HCT116 (cell line): ENCODE measurements around the gene CD3E. TPM values are rescaled to one million over a fixed set of nuclear protein-coding genes. Genes with fewer than 3 reads are reported as not detected.

ENCODE experiments used
- ATAC-seq: fragments of 200-7000 bp; cut with Tn5 transposase; 2 replicates; pipeline ENCODE4 v1.9.1; 2020; ENCODE audit warnings: mild to moderate bottlenecking, moderate library complexity
- BruUV-seq: library from RNA; stranded (reverse); fragments of 400-500 nt; replicated peaks from 2 replicates; lab custom pipeline; 2021; lab: Mats Ljungman, UMichigan
- CTCF ChIA-PET: fragments of 300-600 bp; sonication (Branson Sonifier 250); formaldehyde crosslinking; loops from one replicate; lab custom pipeline; 2021; ENCODE audit warnings: antibody characterized with exemption; lab: Charles Lee
- POLR2A ChIA-PET: fragments of 300-600, 350-600 bp; sonication (Branson Sonifier 250); formaldehyde crosslinking; loops from one replicate; lab custom pipeline; 2021; ENCODE audit warnings: antibody characterized with exemption; lab: Charles Lee
- RAD21 ChIA-PET, 2 experiments: fragments of 300-600 bp; sonication (Branson Sonifier 250); formaldehyde crosslinking; loops; one replicate each; lab custom pipeline; 2023; ENCODE audit warnings: low total read pairs in 2 of 2; ENCODE audit not compliant: uncharacterized antibody in 2 of 2, unreplicated experiment in 2 of 2, low non-redundant PET in 1 of 2; lab: Charles Lee
- DNase-seq: peaks from one replicate; pipeline ENCODE4 v3.0.0-alpha.2; 2010; ENCODE audit warnings: low read depth, low spot score
- H2AFZ ChIP-seq: fragments of 200-600 bp; shearing (Covaris generic), sonication (generic); 2 replicates; pipeline ENCODE4 v1.6.1; 2017; ENCODE audit warnings: low read depth, mixed run types, mixed read lengths, antibody characterized with exemption, low read length; ENCODE audit not compliant: poor library complexity, severe bottlenecking
- H3K27ac ChIP-seq: 2 replicates; pipeline ENCODE4 v1.5.1; 2012; ENCODE audit warnings: low read depth, low read length
- H3K27me3 ChIP-seq: fragments of 200-600 bp; sonication (generic); 2 replicates; pipeline ENCODE4 v1.6.1; 2016; ENCODE audit warnings: mixed run types, low read length, mixed read lengths; ENCODE audit not compliant: insufficient read depth
- H3K36me3 ChIP-seq, 2 experiments: fragments of 200-500 bp in 1 of 2; fragments of 200-600 bp in 1 of 2; sonication (Bioruptor generic) in 1 of 2; sonication (generic) in 1 of 2; 2 replicates each; pipeline versions ENCODE4 v1.5.1 to v1.6.1; 2014 to 2016; ENCODE audit warnings: low read length in 2 of 2, inconsistent platforms in 1 of 2, mixed read lengths in 1 of 2, mixed run types in 1 of 2; ENCODE audit not compliant: insufficient read depth in 2 of 2, control insufficient read depth in 1 of 2
- H3K4me1 ChIP-seq, 2 experiments: fragments of 200-600 bp in 1 of 2; sonication (generic) in 1 of 2; 2 replicates each; pipeline versions ENCODE4 v1.5.1 to v1.6.1; 2012 to 2017; ENCODE audit warnings: low read length in 2 of 2, inconsistent platforms in 1 of 2, mild to moderate bottlenecking in 1 of 2, mixed read lengths in 1 of 2, mixed run types in 1 of 2, moderate library complexity in 1 of 2; ENCODE audit not compliant: insufficient read depth in 2 of 2, control insufficient read depth in 1 of 2
- H3K4me2 ChIP-seq: fragments of 200-600 bp; sonication (generic); 2 replicates; pipeline ENCODE4 v1.6.1; 2017; ENCODE audit warnings: mixed run types, low read length, mixed read lengths
- H3K4me3 ChIP-seq, 2 experiments: fragments of 200-600 bp in 1 of 2; sonication (generic) in 1 of 2; replicated peaks in 1 of 2; 2 replicates each; pipeline ENCODE4 v1.5.1; 2011 to 2016; ENCODE audit warnings: low read length in 2 of 2, control low read depth in 1 of 2, low read depth in 1 of 2, mild to moderate bottlenecking in 1 of 2, mixed read lengths in 1 of 2, mixed run types in 1 of 2
- H3K79me2 ChIP-seq: fragments of 200-600 bp; sonication (generic); 2 replicates; pipeline ENCODE4 v1.6.1; 2017; ENCODE audit warnings: mild to moderate bottlenecking, mixed run types, low read length, moderate library complexity, mixed read lengths; ENCODE audit not compliant: insufficient read depth
- H3K9ac ChIP-seq: fragments of 200-600 bp; sonication (generic); 2 replicates; pipeline ENCODE4 v1.6.1; 2016; ENCODE audit warnings: low read length, mixed read lengths
- H3K9me2 ChIP-seq: fragments of 200-600 bp; sonication (generic), shearing (Covaris generic); 2 replicates; pipeline ENCODE4 v1.6.1; 2017; ENCODE audit warnings: mixed run types, mild to moderate bottlenecking, moderate library complexity; ENCODE audit not compliant: insufficient read depth
- H3K9me3 ChIP-seq, 2 experiments: fragments of 200-500 bp in 1 of 2; fragments of 200-600 bp in 1 of 2; sonication (Bioruptor generic) in 1 of 2; sonication (generic) in 1 of 2; 2 replicates each; pipeline ENCODE4 v1.6.1; 2014 to 2017; ENCODE audit warnings: low read length in 2 of 2, mixed read lengths in 2 of 2, inconsistent platforms in 1 of 2, low read depth in 1 of 2, mild to moderate bottlenecking in 1 of 2, mixed run types in 1 of 2, moderate library complexity in 1 of 2; ENCODE audit not compliant: control insufficient read depth in 1 of 2, insufficient read depth in 1 of 2
- H4K20me1 ChIP-seq: fragments of 200-600 bp; sonication (generic), shearing (Covaris generic); 2 replicates; pipeline ENCODE4 v1.6.1; 2017; ENCODE audit warnings: mixed run types, mild to moderate bottlenecking, moderate library complexity; ENCODE audit not compliant: insufficient read depth
- EGR1 ChIP-seq: IDR thresholded peaks from 2 replicates; pipeline ENCODE4 v1.6.1; 2012; ENCODE audit warnings: low read depth
- ELF1 ChIP-seq: IDR thresholded peaks from 2 replicates; pipeline ENCODE4 v1.6.1; 2012; ENCODE audit warnings: low read depth, borderline replicate concordance
- EZH2 ChIP-seq: fragments of 200-600 bp; sonication (generic); IDR thresholded peaks from 2 replicates; pipeline ENCODE4 v1.6.1; 2017; ENCODE audit warnings: antibody characterized with exemption, mixed run types
- FOSL1 ChIP-seq: IDR thresholded peaks from 2 replicates; pipeline ENCODE4 v1.6.1; 2012; ENCODE audit warnings: low read depth
- JUND ChIP-seq: IDR thresholded peaks from 2 replicates; pipeline ENCODE4 v1.6.1; 2012
- POLR2AphosphoS5 ChIP-seq: IDR thresholded peaks from 2 replicates; pipeline ENCODE4 v1.6.1; 2011; ENCODE audit warnings: mild to moderate bottlenecking, low read depth, low read length, moderate library complexity
- SIN3A ChIP-seq: IDR thresholded peaks from 2 replicates; pipeline ENCODE4 v1.6.1; 2012; ENCODE audit warnings: low read depth
- TCF7L2 ChIP-seq: IDR thresholded peaks from 2 replicates; pipeline ENCODE4 v1.7.0; 2011; ENCODE audit warnings: borderline replicate concordance, inconsistent platforms; ENCODE audit not compliant: insufficient read depth, insufficient read length; ENCODE audit errors: extremely low read depth
- intact Hi-C: fragments of 100-400 bp; cut with micrococcal nuclease; formaldehyde crosslinking; loops from 2 replicates; pipeline ENCODE4 v1.10.0; 2022
- total RNA-seq: library from RNA; stranded (reverse); gene quantifications from one replicate; pipeline ENCODE4 v1.2.1, GENCODE V29; 2021; ENCODE audit not compliant: unreplicated experiment
- TF ChIP-seq, protein P1 (sequence below): IDR thresholded peaks from 2 replicates; pipeline ENCODE4 v1.6.1; 2011; ENCODE audit warnings: mild to moderate bottlenecking, low read length, moderate library complexity; ENCODE audit not compliant: insufficient replicate concordance; ENCODE audit errors: extremely low read depth
- TF ChIP-seq, protein P2 (sequence below): IDR thresholded peaks from 2 replicates; pipeline ENCODE4 v1.6.1; 2012
- TF ChIP-seq, protein P3 (sequence below): IDR thresholded peaks from 2 replicates; pipeline ENCODE4 v1.6.1; 2012
- TF ChIP-seq, protein P4 (sequence below), 3 experiments: fragments of 200-600 bp in 1 of 3; sonication (generic) in 1 of 3; IDR thresholded peaks in 2 of 3; conservative IDR thresholded peaks in 1 of 3; 2 replicates each; pipeline ENCODE4 v1.5.1; 2012 to 2017; ENCODE audit warnings: low read depth in 2 of 3, low read length in 2 of 3, antibody characterized with exemption in 1 of 3, borderline replicate concordance in 1 of 3, control low read depth in 1 of 3, mild to moderate bottlenecking in 1 of 3, mixed read lengths in 1 of 3, mixed run types in 1 of 3, moderate library complexity in 1 of 3; ENCODE audit not compliant: insufficient read depth in 1 of 3

CD3E gene
- total RNA-seq, 1 experiment from 2014 or later = 0.79 TPM

DNA sequence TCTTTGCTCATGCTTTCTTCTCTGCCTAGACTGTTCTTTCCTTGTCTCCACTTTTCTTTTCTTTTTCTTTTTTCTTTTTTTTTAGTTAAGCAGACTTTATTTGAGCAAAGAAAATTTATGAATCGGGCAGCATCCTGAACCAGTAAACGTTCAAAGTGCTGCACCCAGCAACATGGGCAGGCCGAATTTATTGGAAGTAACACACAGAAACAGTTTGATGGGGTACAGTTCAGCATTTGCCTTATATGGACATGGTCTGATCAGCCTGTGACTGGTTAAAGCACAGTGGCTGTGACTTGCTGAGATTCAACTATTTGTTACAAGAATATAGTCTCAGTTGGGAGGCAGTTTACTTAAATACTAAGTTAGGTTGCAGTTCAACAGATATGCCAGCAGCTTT is 16.0 kb downstream of the CD3E start:
- intact Hi-C loops = no loop called here
- no peaks in the 10 kb centered on the region for H3K36me3 ChIP-seq
- CTCF ChIA-PET = no interaction called here
- no peaks in the 10 kb centered on the region for H4K20me1 ChIP-seq
- no peak overlapping the region for H3K4me2 ChIP-seq
- no peaks in the 10 kb centered on the region for H3K9me3 ChIP-seq
- no peak overlapping the region for H3K9ac ChIP-seq
- TF ChIP-seq, protein P1, sequence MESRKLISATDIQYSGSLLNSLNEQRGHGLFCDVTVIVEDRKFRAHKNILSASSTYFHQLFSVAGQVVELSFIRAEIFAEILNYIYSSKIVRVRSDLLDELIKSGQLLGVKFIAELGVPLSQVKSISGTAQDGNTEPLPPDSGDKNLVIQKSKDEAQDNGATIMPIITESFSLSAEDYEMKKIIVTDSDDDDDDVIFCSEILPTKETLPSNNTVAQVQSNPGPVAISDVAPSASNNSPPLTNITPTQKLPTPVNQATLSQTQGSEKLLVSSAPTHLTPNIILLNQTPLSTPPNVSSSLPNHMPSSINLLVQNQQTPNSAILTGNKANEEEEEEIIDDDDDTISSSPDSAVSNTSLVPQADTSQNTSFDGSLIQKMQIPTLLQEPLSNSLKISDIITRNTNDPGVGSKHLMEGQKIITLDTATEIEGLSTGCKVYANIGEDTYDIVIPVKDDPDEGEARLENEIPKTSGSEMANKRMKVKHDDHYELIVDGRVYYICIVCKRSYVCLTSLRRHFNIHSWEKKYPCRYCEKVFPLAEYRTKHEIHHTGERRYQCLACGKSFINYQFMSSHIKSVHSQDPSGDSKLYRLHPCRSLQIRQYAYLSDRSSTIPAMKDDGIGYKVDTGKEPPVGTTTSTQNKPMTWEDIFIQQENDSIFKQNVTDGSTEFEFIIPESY = no peak
- TF ChIP-seq TCF7L2 (no peak), EGR1 (no peak), POLR2AphosphoS5 (no peak), FOSL1 (no peak), SIN3A (no peak), EZH2 (no peak), JUND (no peak), ELF1 (no peak)
- TF ChIP-seq, protein P2, sequence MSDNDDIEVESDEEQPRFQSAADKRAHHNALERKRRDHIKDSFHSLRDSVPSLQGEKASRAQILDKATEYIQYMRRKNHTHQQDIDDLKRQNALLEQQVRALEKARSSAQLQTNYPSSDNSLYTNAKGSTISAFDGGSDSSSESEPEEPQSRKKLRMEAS = no peak
- TF ChIP-seq, protein P3, sequence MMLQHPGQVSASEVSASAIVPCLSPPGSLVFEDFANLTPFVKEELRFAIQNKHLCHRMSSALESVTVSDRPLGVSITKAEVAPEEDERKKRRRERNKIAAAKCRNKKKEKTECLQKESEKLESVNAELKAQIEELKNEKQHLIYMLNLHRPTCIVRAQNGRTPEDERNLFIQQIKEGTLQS = no peak
- TF ChIP-seq, protein P4, sequence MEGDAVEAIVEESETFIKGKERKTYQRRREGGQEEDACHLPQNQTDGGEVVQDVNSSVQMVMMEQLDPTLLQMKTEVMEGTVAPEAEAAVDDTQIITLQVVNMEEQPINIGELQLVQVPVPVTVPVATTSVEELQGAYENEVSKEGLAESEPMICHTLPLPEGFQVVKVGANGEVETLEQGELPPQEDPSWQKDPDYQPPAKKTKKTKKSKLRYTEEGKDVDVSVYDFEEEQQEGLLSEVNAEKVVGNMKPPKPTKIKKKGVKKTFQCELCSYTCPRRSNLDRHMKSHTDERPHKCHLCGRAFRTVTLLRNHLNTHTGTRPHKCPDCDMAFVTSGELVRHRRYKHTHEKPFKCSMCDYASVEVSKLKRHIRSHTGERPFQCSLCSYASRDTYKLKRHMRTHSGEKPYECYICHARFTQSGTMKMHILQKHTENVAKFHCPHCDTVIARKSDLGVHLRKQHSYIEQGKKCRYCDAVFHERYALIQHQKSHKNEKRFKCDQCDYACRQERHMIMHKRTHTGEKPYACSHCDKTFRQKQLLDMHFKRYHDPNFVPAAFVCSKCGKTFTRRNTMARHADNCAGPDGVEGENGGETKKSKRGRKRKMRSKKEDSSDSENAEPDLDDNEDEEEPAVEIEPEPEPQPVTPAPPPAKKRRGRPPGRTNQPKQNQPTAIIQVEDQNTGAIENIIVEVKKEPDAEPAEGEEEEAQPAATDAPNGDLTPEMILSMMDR (IDR thresholded peaks at IDR 0.05 in 2 of 3, conservative IDR thresholded peaks at IDR 0.05 in 1 of 3; ENCODE audit: borderline replicate concordance in 1 of 3, insufficient read depth in 1 of 3, low read depth in 2 of 3, low read length in 2 of 3) = no peak
- no peak for ATAC-seq
- no peak overlapping the region for H3K27ac ChIP-seq
- 0 out of 2 replicates have a peak, but pooled peaks cover 2% of the 10 kb centered on the region for H3K9me2 ChIP-seq
- H3K27me3 ChIP-seq = no peaks in the 10 kb centered on the region
- peaks cover 0 to 6% of the 10 kb centered on the region in 2 experiments; a peak in 2 of 4 replicates for H3K4me1 ChIP-seq
- POLR2A ChIA-PET = no interaction called here
- RAD21 ChIA-PET = no interaction called here
- no peak for DNase-seq
- no peak overlapping the region for H3K4me3 ChIP-seq
- H2AFZ ChIP-seq = no peak overlapping the region
- H3K79me2 ChIP-seq = no peaks in the 10 kb centered on the region
- BruUV-seq = no TSS peak
